ENCODE results near the gene LORICRIN. TPM values are rescaled to one million over a fixed set of nuclear protein-coding genes. Genes with fewer than 3 reads are reported as not detected.

The LORICRIN gene
- total RNA-seq, 1 donor: not detected

DNA sequence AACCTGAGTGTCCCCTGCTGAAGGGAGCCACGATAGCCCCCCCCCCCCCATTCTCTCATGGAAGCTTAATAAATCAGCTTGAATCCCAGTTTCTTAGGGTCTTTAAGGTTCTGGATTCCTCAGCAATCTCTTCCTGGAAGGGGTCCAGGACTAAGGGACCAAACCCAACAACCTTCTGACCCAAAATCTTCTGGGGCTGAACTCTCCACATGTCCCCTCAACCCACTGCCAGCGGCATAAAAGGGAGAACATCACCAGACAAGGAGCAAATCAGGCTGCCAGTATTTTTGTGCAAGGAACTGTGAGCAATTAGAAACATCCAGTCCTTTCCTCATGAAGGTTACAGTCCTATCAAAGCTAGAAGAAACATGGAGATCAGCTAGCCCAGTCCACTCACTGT is 12.7 kb upstream of the LORICRIN start:
- DNase-seq (ENCODE audit: low read depth): no peak
- TF ChIP-seq, protein P1, sequence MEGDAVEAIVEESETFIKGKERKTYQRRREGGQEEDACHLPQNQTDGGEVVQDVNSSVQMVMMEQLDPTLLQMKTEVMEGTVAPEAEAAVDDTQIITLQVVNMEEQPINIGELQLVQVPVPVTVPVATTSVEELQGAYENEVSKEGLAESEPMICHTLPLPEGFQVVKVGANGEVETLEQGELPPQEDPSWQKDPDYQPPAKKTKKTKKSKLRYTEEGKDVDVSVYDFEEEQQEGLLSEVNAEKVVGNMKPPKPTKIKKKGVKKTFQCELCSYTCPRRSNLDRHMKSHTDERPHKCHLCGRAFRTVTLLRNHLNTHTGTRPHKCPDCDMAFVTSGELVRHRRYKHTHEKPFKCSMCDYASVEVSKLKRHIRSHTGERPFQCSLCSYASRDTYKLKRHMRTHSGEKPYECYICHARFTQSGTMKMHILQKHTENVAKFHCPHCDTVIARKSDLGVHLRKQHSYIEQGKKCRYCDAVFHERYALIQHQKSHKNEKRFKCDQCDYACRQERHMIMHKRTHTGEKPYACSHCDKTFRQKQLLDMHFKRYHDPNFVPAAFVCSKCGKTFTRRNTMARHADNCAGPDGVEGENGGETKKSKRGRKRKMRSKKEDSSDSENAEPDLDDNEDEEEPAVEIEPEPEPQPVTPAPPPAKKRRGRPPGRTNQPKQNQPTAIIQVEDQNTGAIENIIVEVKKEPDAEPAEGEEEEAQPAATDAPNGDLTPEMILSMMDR (IDR thresholded peaks at IDR 0.05; ENCODE audit: insufficient read depth, low read depth, low read length): no peak

DNA sequence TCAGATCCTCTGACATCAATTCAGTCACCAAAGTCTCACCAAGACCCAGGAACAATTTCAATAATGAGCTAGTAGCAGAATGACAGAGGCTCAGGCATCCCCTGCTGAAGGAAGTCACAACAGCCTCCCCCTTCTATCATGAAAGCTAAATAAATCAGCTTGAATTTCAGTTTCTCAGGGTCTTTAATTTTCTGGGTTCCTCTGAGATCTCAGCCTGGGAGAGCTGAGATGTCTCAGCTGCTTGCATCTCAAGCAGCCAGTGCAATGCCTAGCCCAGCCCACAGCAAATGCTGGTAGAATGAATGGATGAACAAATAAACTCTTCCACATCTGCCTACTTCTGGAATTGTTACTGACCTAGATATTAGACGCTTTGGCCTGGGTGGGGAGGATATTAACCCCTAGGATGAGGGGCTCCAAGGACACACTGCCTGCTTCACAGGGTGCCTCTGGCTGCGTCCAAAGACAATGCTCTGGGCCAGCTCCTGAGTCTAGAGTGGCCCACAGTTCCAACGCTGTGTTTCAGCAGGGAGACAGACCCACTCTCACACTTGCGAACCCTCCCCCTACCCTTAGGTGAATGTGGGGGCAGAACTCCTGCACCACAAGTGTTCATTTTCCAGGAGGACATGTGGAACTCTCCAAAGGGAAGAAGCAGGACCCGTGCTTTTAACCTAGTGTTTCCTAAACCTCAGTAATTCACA is 11.2 kb upstream of the LORICRIN start:
- H3K4me3 ChIP-seq (ENCODE audit: low read depth, low read length): no peak overlapping the region
- TF ChIP-seq, protein P1 (IDR thresholded peaks at IDR 0.05; ENCODE audit: insufficient read depth, low read depth, low read length): no peak
- DNase-seq (ENCODE audit: low read depth): no peak

More for the DNA sequence above, 12.7 kb upstream of the LORICRIN start:
- no peak overlapping the region for H3K4me3 ChIP-seq (ENCODE audit: low read depth, low read length)

DNA sequence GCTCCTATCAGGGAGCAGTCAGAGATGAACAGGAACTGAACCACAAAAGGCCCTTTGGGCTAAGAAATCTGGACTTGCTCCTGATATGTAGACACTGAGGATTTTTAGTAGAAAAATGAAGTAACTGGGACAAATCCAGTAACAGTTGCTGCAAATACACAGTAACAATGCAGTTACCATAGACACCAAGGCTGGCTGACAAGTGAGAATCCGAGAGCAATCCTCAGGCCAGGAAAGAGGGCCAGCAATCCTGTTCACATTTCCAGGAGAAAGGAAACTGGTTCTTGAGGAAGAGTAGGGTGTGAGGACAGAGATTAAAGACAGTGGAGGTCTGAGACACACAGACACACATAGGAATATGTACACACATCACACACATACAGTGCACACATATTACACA is 9.3 kb upstream of the LORICRIN start:
- TF ChIP-seq, protein P1 (IDR thresholded peaks at IDR 0.05; ENCODE audit: insufficient read depth, low read depth, low read length): no peak
- no peak overlapping the region for H3K4me3 ChIP-seq (ENCODE audit: low read depth, low read length)
- no peak for DNase-seq (ENCODE audit: low read depth)

DNA sequence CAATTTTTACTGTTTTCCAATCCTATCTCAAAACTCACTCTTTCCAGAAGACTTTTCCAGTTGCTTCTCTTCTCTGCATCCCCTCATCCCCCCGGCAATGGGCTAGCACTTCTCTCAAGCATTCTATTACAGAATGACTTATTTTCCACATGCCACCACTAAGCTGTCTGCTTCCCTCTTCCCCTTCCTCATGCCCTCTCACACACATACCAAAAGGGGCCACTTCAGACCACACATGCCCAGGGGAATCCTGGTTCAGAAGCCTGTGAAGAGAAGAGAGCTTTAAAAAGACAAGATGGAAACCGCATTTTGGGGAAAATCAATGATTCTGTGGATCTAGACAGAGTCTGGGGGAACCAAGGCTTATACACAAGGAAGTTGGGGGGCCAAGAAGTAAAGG is 8.4 kb upstream of the LORICRIN start:
- TF ChIP-seq, protein P1 (IDR thresholded peaks at IDR 0.05; ENCODE audit: insufficient read depth, low read depth, low read length): no peak
- no peak overlapping the region for H3K4me3 ChIP-seq (ENCODE audit: low read depth, low read length)
- no peak for DNase-seq (ENCODE audit: low read depth)

DNA sequence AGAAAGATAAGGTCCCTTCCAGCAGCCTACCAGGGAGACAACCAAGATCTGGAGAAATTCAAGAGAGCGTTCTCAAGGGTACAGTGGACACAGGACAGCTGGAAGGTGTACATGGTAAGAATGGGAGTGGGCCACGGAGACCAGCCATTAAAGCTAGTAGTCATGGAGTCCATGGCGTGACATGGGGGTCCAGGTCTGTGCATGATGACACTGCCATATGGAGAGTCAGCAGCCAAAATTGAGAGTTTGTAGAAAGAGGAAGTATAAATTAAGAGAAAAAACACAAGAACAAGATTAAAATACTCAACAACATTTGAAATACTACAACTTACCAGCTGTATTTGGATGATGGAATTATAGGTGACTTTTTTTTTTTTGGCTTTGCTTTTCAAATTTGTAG is 7.9 kb upstream of the LORICRIN start:
- no peak for DNase-seq (ENCODE audit: low read depth)
- H3K4me3 ChIP-seq (ENCODE audit: low read depth, low read length): no peak overlapping the region
- TF ChIP-seq, protein P1 (IDR thresholded peaks at IDR 0.05; ENCODE audit: insufficient read depth, low read depth, low read length): no peak

DNA sequence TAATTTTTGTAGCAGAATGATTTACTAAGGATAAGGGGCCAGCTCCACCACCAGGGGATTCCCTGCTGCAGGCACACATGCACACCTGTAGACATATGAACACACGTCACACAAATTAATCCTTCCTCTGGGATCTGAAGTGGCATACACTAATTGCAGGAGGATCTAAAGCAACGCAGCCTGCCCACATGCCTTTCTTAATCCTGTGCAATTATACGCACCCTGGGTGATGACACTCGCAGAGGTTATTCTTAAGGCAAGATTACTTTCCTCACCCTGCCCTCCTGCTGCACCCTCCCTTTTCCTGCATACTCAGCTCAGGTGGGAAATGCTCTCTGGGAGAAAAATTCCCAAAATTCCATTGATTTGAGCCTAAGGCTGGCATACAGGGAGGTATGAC is 7.5 kb upstream of the LORICRIN start:
- no peak for DNase-seq (ENCODE audit: low read depth)
- TF ChIP-seq, protein P1 (IDR thresholded peaks at IDR 0.05; ENCODE audit: insufficient read depth, low read depth, low read length): no peak
- no peak overlapping the region for H3K4me3 ChIP-seq (ENCODE audit: low read depth, low read length)

DNA sequence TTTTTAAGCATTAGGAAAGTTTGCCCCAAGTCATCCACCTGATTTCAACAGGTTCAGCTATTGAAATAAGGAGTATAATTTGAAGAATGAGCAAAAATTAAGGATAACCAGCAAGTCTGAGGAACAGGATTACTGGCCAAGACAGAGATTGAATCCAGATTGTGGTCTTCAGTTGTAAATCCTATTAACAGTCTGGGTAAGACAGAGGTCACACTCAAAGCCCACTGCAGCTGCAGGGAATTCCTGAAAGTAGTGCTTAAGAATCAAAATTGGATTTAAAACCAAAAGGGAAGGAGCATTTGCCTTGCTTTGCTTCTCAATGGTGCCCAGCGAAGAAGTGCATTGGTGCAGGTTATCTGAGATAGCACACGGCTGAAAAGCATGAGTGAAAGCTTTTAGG is 6.4 kb upstream of the LORICRIN start:
- no peak overlapping the region for H3K4me3 ChIP-seq (ENCODE audit: low read depth, low read length)
- TF ChIP-seq, protein P1 (IDR thresholded peaks at IDR 0.05; ENCODE audit: insufficient read depth, low read depth, low read length): no peak
- DNase-seq (ENCODE audit: low read depth): no peak
